IPS-11a (cell line): ENCODE data around the gene CALML6.

Source experiments
- H3K4me3 ChIP-seq: one replicate; pipeline ENCODE4 v1.5.1; 2013; ENCODE audit warnings: low read depth, low read length, control low read depth

CALML6 gene

DNA sequence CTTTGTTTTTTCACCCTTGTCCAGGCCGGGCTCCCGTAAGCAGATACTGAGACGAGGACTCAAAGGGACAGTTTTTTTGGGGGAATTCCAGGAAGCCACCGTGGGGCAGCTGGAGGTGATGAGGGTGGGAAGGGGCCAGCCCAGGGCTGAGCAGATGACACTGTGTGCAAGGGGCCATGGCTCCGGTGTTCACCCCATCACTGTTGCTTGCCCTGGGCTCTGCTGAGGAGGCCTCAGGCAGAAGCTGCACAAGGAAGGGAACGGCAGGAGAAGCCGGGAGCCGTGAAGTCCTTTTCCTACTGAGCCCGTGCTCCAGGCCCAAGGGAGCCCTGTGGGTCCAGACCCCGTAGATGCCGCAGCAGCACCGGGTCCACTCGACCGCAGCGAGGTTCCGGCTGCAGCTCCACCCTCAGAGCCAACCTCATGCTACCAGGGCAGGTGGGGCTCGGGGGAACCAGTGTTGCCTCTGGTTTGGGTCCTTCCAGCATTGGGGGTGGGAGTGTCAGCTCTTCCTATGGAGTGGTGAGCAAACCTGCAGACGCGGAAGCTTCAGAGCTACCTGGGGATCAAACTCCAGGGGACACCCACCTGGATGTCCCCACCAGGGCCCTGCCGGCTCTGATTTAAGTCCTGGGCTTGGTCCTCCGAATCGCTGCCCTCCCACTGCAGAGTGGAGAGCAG, 4.3 kb upstream of the CALML6 start:
- H3K4me3 ChIP-seq: no peak overlapping the region

GRCh38 chr1:1911350-1912041, 3.6 kb upstream of the CALML6 start:
- no peak overlapping the region for H3K4me3 ChIP-seq

- H3K4me3 ChIP-seq: no peak overlapping the region
Measured at GRCh38 chr1:1914101-1914970, 724 bp upstream of the CALML6 start.

DNA sequence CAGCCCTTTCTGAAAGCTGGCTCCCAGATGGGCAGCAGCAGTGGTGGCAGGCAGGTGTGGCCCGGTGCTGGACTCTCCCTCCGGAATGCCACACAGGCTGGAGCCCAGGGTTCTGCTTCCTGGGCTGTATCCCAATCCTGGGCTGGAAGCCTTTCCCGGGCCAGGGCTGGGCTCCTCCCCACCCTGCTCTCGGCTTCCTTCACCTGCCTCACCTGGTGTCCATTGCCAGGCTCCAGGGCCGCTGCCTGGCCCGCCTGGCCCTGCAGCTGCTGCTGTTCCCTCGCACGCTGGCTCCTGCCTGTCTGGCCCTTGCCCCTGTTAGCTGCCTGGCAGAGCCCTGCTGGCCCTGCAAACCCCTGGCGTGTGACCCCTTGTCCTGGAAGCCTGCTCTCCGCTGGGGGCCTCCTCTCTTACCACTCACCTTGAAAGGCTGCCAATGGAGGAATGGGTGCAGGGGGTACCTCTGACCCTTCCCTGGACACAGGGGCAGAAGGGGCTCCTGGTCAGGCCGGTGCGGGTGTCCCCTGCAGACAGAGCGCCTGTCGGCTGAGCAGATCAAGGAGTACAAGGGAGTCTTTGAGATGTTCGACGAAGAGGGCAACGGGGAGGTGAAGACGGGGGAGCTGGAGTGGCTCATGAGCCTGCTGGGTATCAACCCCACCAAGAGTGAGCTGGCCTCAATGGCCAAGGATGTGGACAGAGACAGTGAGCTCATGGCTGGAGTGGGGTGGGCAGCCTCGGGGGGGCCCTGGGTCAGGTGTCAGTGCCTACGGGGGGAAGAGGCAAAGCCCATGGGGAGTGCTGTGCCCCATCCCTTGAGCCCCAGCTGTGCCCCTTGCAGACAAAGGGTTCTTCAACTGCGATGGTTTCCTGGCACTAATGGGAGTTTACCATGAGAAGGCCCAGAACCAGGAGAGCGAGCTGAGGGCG, 1.1 kb downstream of the CALML6 start:
- H3K4me3 ChIP-seq: no peak overlapping the region

DNA sequence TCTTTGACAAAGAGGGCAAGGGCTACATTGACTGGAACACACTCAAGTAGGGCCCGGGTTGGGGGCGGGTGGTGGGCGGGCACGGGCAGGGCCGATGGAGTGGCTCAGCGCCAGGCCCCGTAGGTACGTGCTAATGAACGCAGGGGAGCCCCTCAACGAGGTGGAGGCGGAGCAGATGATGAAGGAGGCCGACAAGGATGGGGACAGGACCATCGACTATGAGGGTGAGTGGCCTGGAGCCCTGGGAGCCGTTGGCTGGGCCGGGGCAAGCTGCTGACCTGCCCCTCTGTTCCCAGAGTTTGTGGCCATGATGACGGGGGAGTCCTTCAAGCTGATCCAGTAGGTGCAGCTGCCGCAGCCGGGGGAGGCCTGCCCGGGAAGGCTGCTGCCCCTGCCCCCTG, 1.8 kb downstream of the CALML6 start:
- H3K4me3 ChIP-seq: no peak overlapping the region

DNA sequence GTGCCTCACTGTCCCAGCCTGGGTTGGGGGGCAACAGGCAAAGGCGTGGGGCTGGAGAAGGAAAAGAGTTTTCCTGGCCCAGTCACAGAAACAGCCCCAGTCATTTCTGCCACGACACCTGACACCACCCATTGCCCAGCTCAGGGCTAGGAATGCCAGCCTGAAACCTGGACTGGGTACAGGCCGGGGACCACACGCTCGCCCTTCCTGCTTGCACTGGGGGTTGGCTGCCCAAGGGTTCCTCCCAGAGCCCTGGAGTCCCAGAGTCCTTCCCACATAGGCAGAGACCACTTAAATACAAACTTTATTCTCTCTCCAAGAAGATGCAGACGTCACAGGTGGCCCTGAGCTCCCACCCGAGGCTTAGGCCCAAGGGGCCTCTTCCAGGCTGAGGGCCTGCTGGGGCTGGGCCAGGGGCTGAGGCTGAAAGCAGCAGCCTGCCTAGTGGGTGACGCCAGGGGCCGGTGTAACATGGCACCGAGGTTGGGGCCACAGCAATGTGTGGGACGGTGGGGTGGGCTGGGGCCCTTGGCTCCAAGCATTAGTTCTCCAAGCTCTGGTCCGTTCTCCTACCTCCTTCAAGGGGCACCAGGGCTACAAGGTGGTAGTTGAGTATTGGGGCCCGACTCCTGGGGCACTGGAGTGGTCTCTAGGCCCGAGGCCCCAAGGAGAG, 2.4 kb downstream of the CALML6 start:
- H3K4me3 ChIP-seq: no peak overlapping the region

DNA sequence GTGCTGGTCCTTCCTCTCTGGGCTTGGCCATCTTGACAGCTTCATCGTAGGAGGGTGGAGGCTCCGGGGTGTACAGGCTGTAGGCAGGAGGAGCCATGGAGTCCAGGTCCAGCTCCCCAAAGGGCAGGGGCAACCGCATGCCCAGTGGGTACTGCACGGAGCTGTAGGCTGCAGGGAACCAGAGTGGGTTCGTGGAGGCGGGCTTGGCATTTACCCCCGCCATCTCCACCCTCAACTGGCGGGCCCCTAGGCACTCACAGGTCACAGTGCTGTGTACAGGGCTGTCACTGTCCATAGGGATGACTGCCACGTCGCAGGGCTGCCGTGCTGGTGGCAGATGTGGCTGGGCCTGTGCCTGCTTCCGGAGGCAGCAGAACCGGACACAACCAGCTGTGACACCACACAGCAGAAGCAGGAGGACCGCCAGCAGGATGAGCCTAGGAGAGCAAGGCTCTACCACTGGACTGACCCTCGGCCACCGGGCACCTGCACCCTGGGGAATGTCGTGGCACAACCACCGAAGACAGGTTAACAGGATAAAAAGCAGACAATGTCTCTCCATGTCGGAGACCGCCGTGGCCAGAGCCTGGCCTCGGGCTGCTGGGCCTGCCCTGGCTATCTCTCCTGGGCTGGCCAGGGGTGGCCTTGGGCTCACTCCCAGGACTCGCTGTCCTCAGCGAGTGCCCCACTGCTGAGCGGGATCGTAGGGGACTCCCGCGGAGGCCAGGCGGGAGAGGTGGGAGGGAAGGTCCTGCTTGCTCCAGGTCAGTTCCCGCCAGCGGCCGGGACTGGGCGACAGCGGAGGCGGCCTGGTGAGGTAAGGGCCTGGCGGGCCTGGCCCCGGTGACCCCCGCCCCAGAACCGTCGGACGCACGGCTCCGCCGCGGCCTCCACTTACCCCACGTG, 3.2 kb downstream of the CALML6 start:
- H3K4me3 ChIP-seq: peak overlapping the region; percentile 44

- H3K4me3 ChIP-seq: peak within 1 kb of the TSS; percentile 44
Measured at GRCh38 chr1:1918901-1919303, 3.8 kb downstream of the CALML6 start, which contains the start of gene TMEM52. TSS of gene TMEM52 (minus strand) at chr1:1919279. CDS start at chr1:1919265, 14 bp downstream.

- H3K4me3 ChIP-seq: peak overlapping the region; percentile 17
Measured at GRCh38 chr1:1919304-1920056, 4.4 kb downstream of the CALML6 start.

DNA sequence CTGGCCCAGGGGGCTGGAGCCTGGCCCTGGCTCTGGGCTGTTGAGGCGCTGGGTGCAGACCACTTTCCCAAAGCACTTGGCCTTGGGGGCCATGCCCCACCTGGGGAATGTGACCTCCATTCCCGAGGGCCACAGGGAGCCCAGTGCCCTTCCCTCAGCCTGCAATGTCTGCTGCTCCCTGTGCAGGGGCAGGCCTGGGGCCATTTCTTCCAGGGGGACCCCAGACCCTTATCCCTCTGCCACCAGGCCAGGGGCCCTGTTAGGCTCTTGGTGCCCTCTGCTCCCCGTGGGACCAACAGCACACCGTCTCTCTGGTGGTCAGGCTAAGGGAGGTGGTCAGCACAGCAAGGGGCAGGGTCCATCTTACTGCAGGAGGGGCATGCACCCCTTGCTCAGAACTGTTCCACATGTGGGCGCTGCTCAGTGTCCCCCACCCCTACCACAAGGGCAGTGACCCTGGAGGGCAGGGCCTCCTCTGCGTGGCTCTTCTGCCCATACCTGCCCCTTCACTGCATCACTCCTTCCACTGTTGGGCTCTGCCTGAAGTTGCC, 5.1 kb downstream of the CALML6 start:
- no peak overlapping the region for H3K4me3 ChIP-seq

- no peak overlapping the region for H3K4me3 ChIP-seq
Measured at GRCh38 chr1:1920608-1921458, 5.8 kb downstream of the CALML6 start.

DNA sequence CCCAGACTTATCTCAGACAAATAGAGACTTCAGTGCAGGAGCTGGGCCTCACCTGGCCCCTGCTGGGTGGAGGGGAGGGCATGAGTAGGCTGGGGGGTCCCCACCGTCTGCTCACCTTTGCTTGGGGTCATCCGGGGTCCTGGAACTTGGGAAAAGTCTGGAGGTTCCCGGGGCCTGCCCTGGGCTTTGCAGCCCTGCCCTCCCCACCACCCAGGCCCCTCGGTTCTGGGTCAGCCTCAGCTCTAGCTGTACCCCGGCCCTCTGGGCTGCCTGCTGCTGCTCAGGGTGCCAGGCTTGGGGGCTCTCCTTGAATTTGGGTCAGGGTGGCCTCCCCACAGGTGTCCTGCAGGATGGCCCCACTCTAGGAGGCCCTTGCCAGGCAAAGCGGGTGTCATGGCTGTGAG, 6.4 kb downstream of the CALML6 start:
- no peak overlapping the region for H3K4me3 ChIP-seq

DNA sequence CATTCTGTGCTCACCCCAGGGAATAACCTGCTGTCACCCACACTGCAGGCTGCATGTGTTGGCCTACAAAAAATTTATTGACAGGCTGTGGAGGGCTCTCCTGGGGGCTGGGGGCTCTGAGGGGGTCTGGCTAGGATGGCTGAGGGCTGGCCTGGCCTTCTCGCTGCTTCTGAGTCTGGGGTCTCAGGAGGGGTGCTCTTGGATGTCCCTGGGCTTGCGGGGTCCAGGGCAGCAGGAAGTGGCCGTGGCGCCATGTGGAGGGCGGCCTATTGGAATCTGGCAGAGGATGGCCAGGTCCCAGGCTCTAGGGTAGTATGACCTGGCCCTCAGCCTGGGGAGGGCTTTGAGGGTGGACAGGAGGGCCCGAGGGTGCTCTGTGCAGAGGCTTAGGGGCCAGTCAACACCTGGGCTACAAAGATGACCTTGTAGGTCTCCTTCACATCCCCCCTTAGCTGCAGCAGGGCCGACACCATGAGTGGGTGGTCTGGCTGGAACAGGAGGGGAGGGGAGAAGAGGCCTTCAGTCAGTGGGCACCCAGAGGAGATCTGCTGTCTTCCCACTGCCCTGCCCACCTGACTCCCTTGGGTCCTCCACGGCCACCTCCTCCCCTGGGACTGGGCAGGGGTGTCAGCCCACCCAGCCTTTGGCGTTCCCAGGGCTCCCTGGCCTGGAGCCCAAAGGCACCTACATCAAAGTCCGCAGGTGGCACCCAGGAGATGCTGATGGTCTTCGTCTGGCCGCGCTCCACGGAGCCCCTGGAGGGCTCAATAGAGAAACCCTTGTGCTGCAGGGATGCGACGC, 7.0 kb downstream of the CALML6 start:
- H3K4me3 ChIP-seq: no peak overlapping the region

GRCh38 chr1:1922702-1922955, 7.6 kb downstream of the CALML6 start:
- H3K4me3 ChIP-seq: no peak overlapping the region

- H3K4me3 ChIP-seq: no peak overlapping the region
Measured at GRCh38 chr1:1922956-1923833, 8.1 kb downstream of the CALML6 start.

GRCh38 chr1:1924386-1924785, 9.3 kb downstream of the CALML6 start:
- no peak overlapping the region for H3K4me3 ChIP-seq
